Upper lobe of left lung (tissue), 4 donors: ENCODE results near the gene RHCE.

Experiments
- EP300 ChIP-seq, 4 donors: sonication (generic); formaldehyde crosslinking; IDR thresholded peaks; one replicate each; pipeline ENCODE4 v1.5.1; 2017; ENCODE audit warnings: antibody characterized with exemption in 4 of 4, control low read depth in 2 of 4
- POLR2A ChIP-seq, 4 donors: fragments of 450-650 bp; IDR thresholded peaks; one replicate each; pipeline ENCODE4 v1.5.1; 2016 to 2017; ENCODE audit warnings: antibody characterized with exemption in 4 of 4, mild to moderate bottlenecking in 2 of 4
- TF ChIP-seq, protein P1 (sequence below), 6 experiments: fragments of 450-650 bp in 4 of 6; fragments of 200-600 bp in 2 of 6; sonication (generic) in 2 of 6; IDR thresholded peaks; one replicate each; pipeline ENCODE4 v1.5.1; 2016 to 2019; ENCODE audit warnings: antibody characterized with exemption in 6 of 6

GRCh38 chr1:25360596-25361581 lies 59.7 kb downstream of the RHCE start:
- TF ChIP-seq, protein P1, sequence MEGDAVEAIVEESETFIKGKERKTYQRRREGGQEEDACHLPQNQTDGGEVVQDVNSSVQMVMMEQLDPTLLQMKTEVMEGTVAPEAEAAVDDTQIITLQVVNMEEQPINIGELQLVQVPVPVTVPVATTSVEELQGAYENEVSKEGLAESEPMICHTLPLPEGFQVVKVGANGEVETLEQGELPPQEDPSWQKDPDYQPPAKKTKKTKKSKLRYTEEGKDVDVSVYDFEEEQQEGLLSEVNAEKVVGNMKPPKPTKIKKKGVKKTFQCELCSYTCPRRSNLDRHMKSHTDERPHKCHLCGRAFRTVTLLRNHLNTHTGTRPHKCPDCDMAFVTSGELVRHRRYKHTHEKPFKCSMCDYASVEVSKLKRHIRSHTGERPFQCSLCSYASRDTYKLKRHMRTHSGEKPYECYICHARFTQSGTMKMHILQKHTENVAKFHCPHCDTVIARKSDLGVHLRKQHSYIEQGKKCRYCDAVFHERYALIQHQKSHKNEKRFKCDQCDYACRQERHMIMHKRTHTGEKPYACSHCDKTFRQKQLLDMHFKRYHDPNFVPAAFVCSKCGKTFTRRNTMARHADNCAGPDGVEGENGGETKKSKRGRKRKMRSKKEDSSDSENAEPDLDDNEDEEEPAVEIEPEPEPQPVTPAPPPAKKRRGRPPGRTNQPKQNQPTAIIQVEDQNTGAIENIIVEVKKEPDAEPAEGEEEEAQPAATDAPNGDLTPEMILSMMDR (IDR thresholded peaks at IDR 0.05): no peak
- no peak for TF ChIP-seq EP300 (IDR thresholded peaks at IDR 0.05)
- TF ChIP-seq POLR2A (IDR thresholded peaks at IDR 0.05): no peak
